SK-N-SH (cell line): ENCODE data around the gene TRAM2. TPM values are rescaled to one million over a fixed set of nuclear protein-coding genes. Genes with fewer than 3 reads are reported as not detected.

Experiments used
- CTCF ChIA-PET: fragments of 300-600, 350-600 bp; formaldehyde crosslinking; extraction: SDS; loops from one replicate; lab custom pipeline; 2021; lab: Yijun Ruan, JAX
- POLR2A ChIA-PET: fragments of 350-600 bp; sonication (Branson Sonifier 250); formaldehyde crosslinking; extraction: SDS; loops from one replicate; lab custom pipeline; 2020; ENCODE audit warnings: antibody characterized with exemption, inconsistent platforms; lab: Yijun Ruan, JAX
- DNase-seq: peaks from one replicate; pipeline ENCODE4 v3.0.0; 2012
- H2AFZ ChIP-seq: fragments of 200-600 bp; sonication (generic); 2 replicates; pipeline ENCODE4 v1.8.1; 2016; ENCODE audit warnings: antibody characterized with exemption, mild to moderate bottlenecking, low read depth
- H3F3A ChIP-seq: fragments of 200-600 bp; sonication (generic); replicated peaks from 2 replicates; pipeline ENCODE3; 2016; ENCODE audit warnings: antibody characterized with exemption, mild to moderate bottlenecking; ENCODE audit not compliant: insufficient read depth
- H3K27ac ChIP-seq, 2 experiments: fragments of 200-500 bp in 1 of 2; fragments of 200-600 bp in 1 of 2; sonication (Bioruptor generic) in 1 of 2; sonication (generic), shearing (Covaris generic) in 1 of 2; 2 replicates each; pipeline versions ENCODE4 v1.5.1 to v1.6.1; 2014 to 2016; ENCODE audit warnings: low read depth in 2 of 2, inconsistent platforms in 1 of 2, low read length in 1 of 2, mild to moderate bottlenecking in 1 of 2, mixed read lengths in 1 of 2
- H3K27me3 ChIP-seq: fragments of 200-600 bp; sonication (generic), shearing (Covaris generic); 2 replicates; pipeline ENCODE4 v1.6.1; 2016; ENCODE audit warnings: mixed run types; ENCODE audit not compliant: insufficient read depth
- H3K36me3 ChIP-seq, 2 experiments: fragments of 200-500 bp in 1 of 2; fragments of 200-600 bp in 1 of 2; sonication (Bioruptor generic) in 1 of 2; sonication (generic) in 1 of 2; replicated peaks in 1 of 2; 2 replicates each; pipeline versions ENCODE3 to v1.5.1; 2014 to 2016; ENCODE audit warnings: low read length in 1 of 2, mild to moderate bottlenecking in 1 of 2; ENCODE audit not compliant: insufficient read depth in 2 of 2, control insufficient read depth in 1 of 2
- H3K4me1 ChIP-seq, 2 experiments: fragments of 200-500 bp in 1 of 2; fragments of 200-600 bp in 1 of 2; sonication (Bioruptor generic) in 1 of 2; sonication (generic), shearing (Covaris generic) in 1 of 2; 2 replicates each; pipeline versions ENCODE4 v1.5.1 to v1.6.1; 2014 to 2016; ENCODE audit warnings: low read depth in 1 of 2, low read length in 1 of 2, mixed run types in 1 of 2; ENCODE audit not compliant: insufficient read depth in 2 of 2, control insufficient read depth in 1 of 2
- H3K4me2 ChIP-seq: fragments of 200-600 bp; sonication (generic), shearing (Covaris generic); 2 replicates; pipeline ENCODE4 v1.6.1; 2017; ENCODE audit warnings: mixed run types
- H3K4me3 ChIP-seq, 2 experiments: fragments of 200-500 bp in 1 of 2; fragments of 200-600 bp in 1 of 2; sonication (Bioruptor generic) in 1 of 2; sonication (generic), shearing (Covaris generic) in 1 of 2; 2 replicates each; pipeline versions ENCODE4 v1.5.1 to v1.8.1; 2014 to 2016; ENCODE audit warnings: low read depth in 2 of 2, inconsistent platforms in 1 of 2, low read length in 1 of 2, mild to moderate bottlenecking in 1 of 2, mixed read lengths in 1 of 2, moderate library complexity in 1 of 2
- H3K79me2 ChIP-seq: fragments of 200-600 bp; sonication (generic); 2 replicates; pipeline ENCODE4 v1.8.1; 2017; ENCODE audit warnings: mild to moderate bottlenecking; ENCODE audit not compliant: insufficient read depth
- H3K9ac ChIP-seq: fragments of 200-600 bp; sonication (generic); 2 replicates; pipeline ENCODE4 v1.6.1; 2017; ENCODE audit warnings: mixed run types
- H3K9me2 ChIP-seq: fragments of 200-600 bp; sonication (generic); 2 replicates; pipeline ENCODE4 v1.6.1; 2017; ENCODE audit warnings: mixed run types
- H3K9me3 ChIP-seq: fragments of 200-600 bp; sonication (generic); 2 replicates; pipeline ENCODE4 v1.6.1; 2017; ENCODE audit warnings: mixed run types, mild to moderate bottlenecking, moderate library complexity
- H4K20me1 ChIP-seq: fragments of 200-600 bp; sonication (generic); 2 replicates; pipeline ENCODE4 v1.6.1; 2017; ENCODE audit warnings: mild to moderate bottlenecking, mixed run types; ENCODE audit not compliant: insufficient read depth
- FOSL2 ChIP-seq: IDR thresholded peaks from 2 replicates; pipeline ENCODE4 v1.4.0; 2012; ENCODE audit warnings: low read depth, mild to moderate bottlenecking, moderate library complexity, borderline replicate concordance
- FOXJ3 ChIP-seq: sonication (generic); formaldehyde crosslinking; IDR thresholded peaks from 2 replicates; pipeline ENCODE4 v1.5.1; 2020; ENCODE audit warnings: mild to moderate bottlenecking, missing genetic modification reagents
- FOXM1 ChIP-seq: IDR thresholded peaks from 2 replicates; pipeline ENCODE4 v1.4.0; 2012; ENCODE audit warnings: low read depth, mild to moderate bottlenecking
- GABPA ChIP-seq: IDR thresholded peaks from 2 replicates; pipeline ENCODE4 v1.4.0; 2012; ENCODE audit warnings: low read depth, mild to moderate bottlenecking
- GATA2 ChIP-seq: sonication (generic); formaldehyde crosslinking; IDR thresholded peaks from 2 replicates; pipeline ENCODE4 v1.5.0; 2020; ENCODE audit warnings: mild to moderate bottlenecking, missing genetic modification reagents
- JUND ChIP-seq: IDR thresholded peaks from 2 replicates; pipeline ENCODE4 v1.4.0; 2012
- MXI1 ChIP-seq: IDR thresholded peaks from 2 replicates; pipeline ENCODE4 v1.6.1; 2012; ENCODE audit warnings: mild to moderate bottlenecking, low read depth, low read length, improper control_type of control experiment
- NFIC ChIP-seq: IDR thresholded peaks from 2 replicates; pipeline ENCODE4 v1.4.0; 2012; ENCODE audit warnings: borderline replicate concordance
- SIN3A ChIP-seq: IDR thresholded peaks from 2 replicates; pipeline ENCODE4 v1.6.1; 2012; ENCODE audit warnings: low read depth, mild to moderate bottlenecking, low read length, moderate library complexity, borderline replicate concordance
- TAF1 ChIP-seq: IDR thresholded peaks from 2 replicates; pipeline ENCODE4 v1.6.1; 2012; ENCODE audit warnings: low read depth, mild to moderate bottlenecking, low read length, moderate library complexity, borderline replicate concordance
- TCF12 ChIP-seq: IDR thresholded peaks from 2 replicates; pipeline ENCODE4 v1.4.0; 2012
- TEAD4 ChIP-seq: IDR thresholded peaks from 2 replicates; pipeline ENCODE4 v1.4.0; 2012; ENCODE audit warnings: mild to moderate bottlenecking, borderline replicate concordance; ENCODE audit not compliant: insufficient read depth
- USF1 ChIP-seq: IDR thresholded peaks from 2 replicates; pipeline ENCODE4 v1.4.0; 2012; ENCODE audit warnings: low read depth, borderline replicate concordance
- YY1 ChIP-seq: IDR thresholded peaks from 2 replicates; pipeline ENCODE4 v1.4.0; 2012; ENCODE audit warnings: low read depth, mild to moderate bottlenecking
- WGBS: methylation state at CpG from one replicate; pipeline ENCODE4 v1.1.6; 2017; ENCODE audit warnings: low lambda C conversion rate; 5-methylcytosine and 5-hydroxymethylcytosine counted together
- polyA plus RNA-seq, 3 experiments: library from polyadenylated mRNA; depleted of rRNA; stranded (reverse); fragments of >200 nt; gene quantifications; 2 replicates each; pipeline ENCODE4 v1.2.3, GENCODE V29; 2012
- TF ChIP-seq, protein P1 (sequence below): IDR thresholded peaks from 2 replicates; pipeline ENCODE4; 2012
- TF ChIP-seq, protein P2 (sequence below): IDR thresholded peaks from 2 replicates; pipeline ENCODE4 v1.6.1; 2012; ENCODE audit warnings: mild to moderate bottlenecking, low read depth, low read length, moderate library complexity
- TF ChIP-seq, protein P3 (sequence below): fragments of 150-350 bp; IDR thresholded peaks from 2 replicates; pipeline ENCODE4 v1.6.1; 2016; ENCODE audit warnings: mild to moderate bottlenecking, low read depth, low read length

Gene TRAM2
- polyA plus RNA-seq, 1 of the 3 experiments (the other 2 are of a cell fraction): 26.4 TPM

GRCh38 chr6:52544602-52545405 is 32.1 kb downstream of the TRAM2 start:
- no peak overlapping the region for H2AFZ ChIP-seq
- CTCF ChIA-PET: interaction anchor here (3.9 kb wide), 1 partner anchor 53 kb away, joined by 16 read pairs; no protein-coding TSS in a partner anchor
- H3K9ac ChIP-seq: no peak overlapping the region
- H3K9me2 ChIP-seq: no peaks in the 10 kb centered on the region
- H3K9me3 ChIP-seq: no peaks in the 10 kb centered on the region
- no peak for TF ChIP-seq YY1
- TF ChIP-seq TAF1: no peak
- TF ChIP-seq TEAD4: no peak
- no peak for TF ChIP-seq FOXJ3 (CRISPR knock-in tag)
- TF ChIP-seq, protein P1, sequence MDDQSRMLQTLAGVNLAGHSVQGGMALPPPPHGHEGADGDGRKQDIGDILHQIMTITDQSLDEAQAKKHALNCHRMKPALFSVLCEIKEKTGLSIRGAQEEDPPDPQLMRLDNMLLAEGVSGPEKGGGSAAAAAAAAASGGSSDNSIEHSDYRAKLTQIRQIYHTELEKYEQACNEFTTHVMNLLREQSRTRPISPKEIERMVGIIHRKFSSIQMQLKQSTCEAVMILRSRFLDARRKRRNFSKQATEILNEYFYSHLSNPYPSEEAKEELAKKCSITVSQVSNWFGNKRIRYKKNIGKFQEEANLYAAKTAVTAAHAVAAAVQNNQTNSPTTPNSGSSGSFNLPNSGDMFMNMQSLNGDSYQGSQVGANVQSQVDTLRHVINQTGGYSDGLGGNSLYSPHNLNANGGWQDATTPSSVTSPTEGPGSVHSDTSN: no peak
- no peak for TF ChIP-seq NFIC
- no peak overlapping the region for H3K4me3 ChIP-seq
- H3K27ac ChIP-seq: peak overlapping the region; percentile 87
- peak overlapping the region; percentile 71 for H3K4me2 ChIP-seq
- H3K27me3 ChIP-seq: no peaks in the 10 kb centered on the region
- DNase-seq: no peak
- POLR2A ChIA-PET: no interaction called here
- peaks cover 3 to 9% of the 10 kb centered on the region in 2 experiments for H3K36me3 ChIP-seq
- peaks cover 64% of the 10 kb centered on the region for H3F3A ChIP-seq
- WGBS: 83% methylated on average over 9 of the region's 9 CpGs
- peaks cover 79 to 81% of the 10 kb centered on the region in 2 experiments for H3K4me1 ChIP-seq
- H3K79me2 ChIP-seq: peaks cover 94% of the 10 kb centered on the region
- H4K20me1 ChIP-seq: no peaks in the 10 kb centered on the region

- H3K36me3 ChIP-seq: peaks cover 3 to 6% of the 10 kb centered on the region in 2 experiments
- no peak for DNase-seq
- TF ChIP-seq, protein P2, sequence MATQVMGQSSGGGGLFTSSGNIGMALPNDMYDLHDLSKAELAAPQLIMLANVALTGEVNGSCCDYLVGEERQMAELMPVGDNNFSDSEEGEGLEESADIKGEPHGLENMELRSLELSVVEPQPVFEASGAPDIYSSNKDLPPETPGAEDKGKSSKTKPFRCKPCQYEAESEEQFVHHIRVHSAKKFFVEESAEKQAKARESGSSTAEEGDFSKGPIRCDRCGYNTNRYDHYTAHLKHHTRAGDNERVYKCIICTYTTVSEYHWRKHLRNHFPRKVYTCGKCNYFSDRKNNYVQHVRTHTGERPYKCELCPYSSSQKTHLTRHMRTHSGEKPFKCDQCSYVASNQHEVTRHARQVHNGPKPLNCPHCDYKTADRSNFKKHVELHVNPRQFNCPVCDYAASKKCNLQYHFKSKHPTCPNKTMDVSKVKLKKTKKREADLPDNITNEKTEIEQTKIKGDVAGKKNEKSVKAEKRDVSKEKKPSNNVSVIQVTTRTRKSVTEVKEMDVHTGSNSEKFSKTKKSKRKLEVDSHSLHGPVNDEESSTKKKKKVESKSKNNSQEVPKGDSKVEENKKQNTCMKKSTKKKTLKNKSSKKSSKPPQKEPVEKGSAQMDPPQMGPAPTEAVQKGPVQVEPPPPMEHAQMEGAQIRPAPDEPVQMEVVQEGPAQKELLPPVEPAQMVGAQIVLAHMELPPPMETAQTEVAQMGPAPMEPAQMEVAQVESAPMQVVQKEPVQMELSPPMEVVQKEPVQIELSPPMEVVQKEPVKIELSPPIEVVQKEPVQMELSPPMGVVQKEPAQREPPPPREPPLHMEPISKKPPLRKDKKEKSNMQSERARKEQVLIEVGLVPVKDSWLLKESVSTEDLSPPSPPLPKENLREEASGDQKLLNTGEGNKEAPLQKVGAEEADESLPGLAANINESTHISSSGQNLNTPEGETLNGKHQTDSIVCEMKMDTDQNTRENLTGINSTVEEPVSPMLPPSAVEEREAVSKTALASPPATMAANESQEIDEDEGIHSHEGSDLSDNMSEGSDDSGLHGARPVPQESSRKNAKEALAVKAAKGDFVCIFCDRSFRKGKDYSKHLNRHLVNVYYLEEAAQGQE: peak; percentile 14; the same call in 1 of the 2 replicates
- TF ChIP-seq MXI1 (no peak), FOXM1 (no peak), TEAD4 (peak; percentile 49; the same call in 1 of the 2 replicates), GATA2 (no peak), FOSL2 (peak; percentile 54; the same call in 1 of the 2 replicates), NFIC (peak; percentile 64; the same call in 1 of the 2 replicates), JUND (peak; percentile 46; the same call in 1 of the 2 replicates), GABPA (no peak), USF1 (no peak), YY1 (no peak), SIN3A (no peak), TCF12 (peak; percentile 41; the same call in 1 of the 2 replicates)
- TF ChIP-seq, protein P3, sequence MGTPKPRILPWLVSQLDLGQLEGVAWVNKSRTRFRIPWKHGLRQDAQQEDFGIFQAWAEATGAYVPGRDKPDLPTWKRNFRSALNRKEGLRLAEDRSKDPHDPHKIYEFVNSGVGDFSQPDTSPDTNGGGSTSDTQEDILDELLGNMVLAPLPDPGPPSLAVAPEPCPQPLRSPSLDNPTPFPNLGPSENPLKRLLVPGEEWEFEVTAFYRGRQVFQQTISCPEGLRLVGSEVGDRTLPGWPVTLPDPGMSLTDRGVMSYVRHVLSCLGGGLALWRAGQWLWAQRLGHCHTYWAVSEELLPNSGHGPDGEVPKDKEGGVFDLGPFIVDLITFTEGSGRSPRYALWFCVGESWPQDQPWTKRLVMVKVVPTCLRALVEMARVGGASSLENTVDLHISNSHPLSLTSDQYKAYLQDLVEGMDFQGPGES: no peak
Measured at GRCh38 chr6:52543729-52544601, 32.9 kb downstream of the TRAM2 start.

More at GRCh38 chr6:52543729-52544601, 32.9 kb downstream of the TRAM2 start:
- Histone ChIP-seq H3K4me2 (peak overlapping the region; percentile 71), H3K4me3 (no peak overlapping the region; a peak in 1 of 4 replicates), H3K9me2 (no peaks in the 10 kb centered on the region), H3K9me3 (no peaks in the 10 kb centered on the region), H3K9ac (peak overlapping the region; percentile 38; the same call in 1 of the 2 replicates), H4K20me1 (no peaks in the 10 kb centered on the region), H3K4me1 (peaks cover 73 to 85% of the 10 kb centered on the region in 2 experiments), H3F3A (peaks cover 66% of the 10 kb centered on the region), H3K79me2 (peaks cover 87% of the 10 kb centered on the region), H3K27ac (peak overlapping the region; percentile 87), H3K27me3 (no peaks in the 10 kb centered on the region), H2AFZ (no peak overlapping the region)
- 64% methylated on average over 10 of the region's 10 CpGs for WGBS
- POLR2A ChIA-PET: interaction anchor here (1.4 kb wide), 1 partner anchor 33 kb away, joined by 4 read pairs; the partner anchor contains the start of gene TRAM2
- CTCF ChIA-PET: interaction anchor here (1.6 to 2.0 kb wide), 2 partner anchors 32 to 54 kb away, joined by 7 read pairs; partner anchors contain the start of gene TRAM2
